Karpas-422 (cell line): ENCODE data around the gene SACS. TPM values are rescaled to one million over a fixed set of nuclear protein-coding genes. Genes with fewer than 3 reads are reported as not detected.

Experiments used
- DNase-seq: peaks from one replicate; pipeline ENCODE4 v3.0.0-alpha.2; 2015
- H2AFZ ChIP-seq: fragments of 200-600 bp; sonication (generic); 2 replicates; pipeline ENCODE4 v1.6.1; 2014; ENCODE audit warnings: antibody characterized with exemption, low read length, mixed read lengths
- H3K27ac ChIP-seq: fragments of 200-600 bp; sonication (generic); 2 replicates; pipeline ENCODE4 v1.5.1; 2014; ENCODE audit warnings: mild to moderate bottlenecking, low read length, moderate library complexity
- H3K27me3 ChIP-seq: fragments of 200-600 bp; sonication (generic); 2 replicates; pipeline ENCODE4 v1.6.1; 2014; ENCODE audit warnings: low read length, mixed read lengths
- H3K36me3 ChIP-seq: fragments of 200-600 bp; sonication (generic); 2 replicates; pipeline ENCODE4 v1.6.1; 2014; ENCODE audit warnings: low read length, mixed read lengths; ENCODE audit not compliant: insufficient read depth
- H3K4me1 ChIP-seq: fragments of 200-600 bp; sonication (generic); 2 replicates; pipeline ENCODE4 v1.6.1; 2014; ENCODE audit warnings: mild to moderate bottlenecking, low read length, mixed read lengths
- H3K4me2 ChIP-seq: fragments of 200-600 bp; sonication (generic); 2 replicates; pipeline ENCODE4 v1.6.1; 2014; ENCODE audit warnings: low read length, low read depth, mild to moderate bottlenecking; ENCODE audit not compliant: poor library complexity, severe bottlenecking
- H3K4me3 ChIP-seq: fragments of 200-600 bp; sonication (generic); 2 replicates; pipeline ENCODE4 v1.5.1; 2014; ENCODE audit warnings: mild to moderate bottlenecking, antibody characterized with exemption, low read length, mixed read lengths
- H3K79me2 ChIP-seq: fragments of 200-600 bp; sonication (generic); 2 replicates; pipeline ENCODE4 v1.6.1; 2014; ENCODE audit warnings: mild to moderate bottlenecking, low read length, mixed read lengths
- H3K9ac ChIP-seq: fragments of 200-600 bp; sonication (generic); 2 replicates; pipeline ENCODE4 v1.6.0; 2014; ENCODE audit warnings: low read length
- H3K9me2 ChIP-seq: fragments of 200-600 bp; sonication (generic), shearing (Covaris generic); replicated peaks from 2 replicates; pipeline ENCODE4 v1.6.0; 2014; ENCODE audit warnings: mild to moderate bottlenecking, low read length, moderate library complexity; ENCODE audit not compliant: insufficient read depth
- H3K9me3 ChIP-seq: fragments of 300-700, 200-600 bp; sonication (generic); 2 replicates; pipeline ENCODE4 v1.6.1; 2014; ENCODE audit warnings: low read length, mixed read lengths
- H4K20me1 ChIP-seq: fragments of 200-600 bp; sonication (generic); 2 replicates; pipeline ENCODE4 v1.6.1; 2014; ENCODE audit warnings: mild to moderate bottlenecking, antibody characterized with exemption, low read length, low read depth; ENCODE audit not compliant: insufficient read depth
- total RNA-seq: library from RNA; depleted of rRNA; stranded (reverse); fragments of >200 nt; shearing (Covaris generic); gene quantifications from 2 replicates; pipeline ENCODE4 v1.2.3, GENCODE V29; 2014; ENCODE audit warnings: low replicate concordance; rRNA removed

The SACS gene
- total RNA-seq, result 32.7 and 37.5 TPM in 2 replicates

- Histone ChIP-seq H3K79me2 (no peaks in the 10 kb centered on the region), H3K4me1 (peaks cover 40% of the 10 kb centered on the region), H3K9ac (no peak within 1 kb of the TSS), H2AFZ (no peak within 1 kb of the TSS), H3K9me3 (no peaks in the 10 kb centered on the region), H3K4me3 (no peak within 1 kb of the TSS), H3K27ac (no peak within 1 kb of the TSS), H3K9me2 (no peaks in the 10 kb centered on the region), H3K4me2 (no peak within 1 kb of the TSS), H3K36me3 (no peaks in the 10 kb centered on the region), H4K20me1 (no peaks in the 10 kb centered on the region), H3K27me3 (peaks cover 3% of the 10 kb centered on the region; the same call in 1 of the 2 replicates)
- DNase-seq, result no peak
Observed at GRCh38 chr13:23433171-23434153, at the start of gene SACS. SACS (minus strand) TSS chr13:23433702; CDS start chr13:23411239, 22,463 bp downstream.

GRCh38 chr13:23480324-23480723 lies 46.8 kb upstream of the SACS start:
- Histone ChIP-seq H2AFZ (no peak overlapping the region), H3K36me3 (no peaks in the 10 kb centered on the region; the same call in 1 of the 2 replicates), H3K9ac (no peak overlapping the region), H3K79me2 (no peaks in the 10 kb centered on the region), H3K4me1 (no peaks in the 10 kb centered on the region), H3K27me3 (peaks cover 3% of the 10 kb centered on the region; the same call in 1 of the 2 replicates), H3K4me3 (no peak overlapping the region), H3K27ac (no peak overlapping the region), H3K9me2 (no peaks in the 10 kb centered on the region), H3K4me2 (no peak overlapping the region), H4K20me1 (no peaks in the 10 kb centered on the region), H3K9me3 (peaks cover 3% of the 10 kb centered on the region; the same call in 1 of the 2 replicates)
- DNase-seq, result no peak

GRCh38 chr13:23477101-23477500 lies 43.6 kb upstream of the SACS start:
- DNase-seq, result no peak
- peaks cover 3% of the 10 kb centered on the region; the same call in 1 of the 2 replicates for H3K27me3 ChIP-seq
- no peaks in the 10 kb centered on the region for H3K79me2 ChIP-seq
- no peak overlapping the region for H3K27ac ChIP-seq
- H3K4me3 ChIP-seq, result no peak overlapping the region
- H3K9me3 ChIP-seq, result peaks cover 3% of the 10 kb centered on the region; the same call in 1 of the 2 replicates
- no peak overlapping the region for H3K4me2 ChIP-seq
- H3K9ac ChIP-seq, result no peak overlapping the region
- no peak overlapping the region for H2AFZ ChIP-seq
- H3K4me1 ChIP-seq, result no peaks in the 10 kb centered on the region
- H4K20me1 ChIP-seq, result no peaks in the 10 kb centered on the region
- H3K36me3 ChIP-seq, result no peaks in the 10 kb centered on the region; the same call in 1 of the 2 replicates
- no peaks in the 10 kb centered on the region for H3K9me2 ChIP-seq

GRCh38 chr13:23473221-23473620 lies 39.7 kb upstream of the SACS start:
- H4K20me1 ChIP-seq, result no peaks in the 10 kb centered on the region
- no peak overlapping the region for H3K4me2 ChIP-seq
- DNase-seq, result no peak
- no peaks in the 10 kb centered on the region for H3K79me2 ChIP-seq
- no peaks in the 10 kb centered on the region for H3K9me3 ChIP-seq
- no peak overlapping the region for H2AFZ ChIP-seq
- H3K9me2 ChIP-seq, result no peaks in the 10 kb centered on the region
- H3K27me3 ChIP-seq, result no peaks in the 10 kb centered on the region
- H3K4me3 ChIP-seq, result no peak overlapping the region
- H3K4me1 ChIP-seq, result peaks cover 33% of the 10 kb centered on the region
- H3K9ac ChIP-seq, result no peak overlapping the region
- no peak overlapping the region for H3K27ac ChIP-seq
- no peaks in the 10 kb centered on the region for H3K36me3 ChIP-seq

GRCh38 chr13:23472189-23472588 lies 38.7 kb upstream of the SACS start:
- H3K4me1 ChIP-seq, result peaks cover 36% of the 10 kb centered on the region
- no peaks in the 10 kb centered on the region for H4K20me1 ChIP-seq
- H3K4me2 ChIP-seq, result no peak overlapping the region
- no peaks in the 10 kb centered on the region for H3K9me2 ChIP-seq
- no peaks in the 10 kb centered on the region for H3K27me3 ChIP-seq
- no peak overlapping the region for H3K9ac ChIP-seq
- H3K4me3 ChIP-seq, result no peak overlapping the region
- H3K36me3 ChIP-seq, result no peaks in the 10 kb centered on the region
- no peaks in the 10 kb centered on the region for H3K79me2 ChIP-seq
- no peak for DNase-seq
- no peak overlapping the region for H2AFZ ChIP-seq
- H3K9me3 ChIP-seq, result no peaks in the 10 kb centered on the region
- H3K27ac ChIP-seq, result no peak overlapping the region

- Histone ChIP-seq H3K4me2 (peak overlapping the region; percentile 57), H2AFZ (peak overlapping the region; percentile 6; the same call in 1 of the 2 replicates), H3K79me2 (no peaks in the 10 kb centered on the region), H3K9me3 (no peaks in the 10 kb centered on the region), H3K27ac (peak overlapping the region; percentile 83), H3K27me3 (no peaks in the 10 kb centered on the region), H4K20me1 (no peaks in the 10 kb centered on the region), H3K9ac (peak overlapping the region; percentile 38), H3K9me2 (no peaks in the 10 kb centered on the region), H3K4me3 (0 out of 2 replicates have a peak overlapping the region, but pooled peaks have one; percentile 17), H3K36me3 (no peaks in the 10 kb centered on the region), H3K4me1 (peaks cover 47% of the 10 kb centered on the region)
- no peak for DNase-seq
Observed at GRCh38 chr13:23470790-23471614, 37.5 kb upstream of the SACS start.

GRCh38 chr13:23469951-23470421 lies 36.5 kb upstream of the SACS start:
- Histone ChIP-seq H3K4me2 (peak overlapping the region; percentile 57), H3K27me3 (no peaks in the 10 kb centered on the region), H3K4me1 (peaks cover 51% of the 10 kb centered on the region), H3K36me3 (no peaks in the 10 kb centered on the region), H3K9ac (peak overlapping the region; percentile 38), H3K4me3 (peak overlapping the region; percentile 37), H3K79me2 (no peaks in the 10 kb centered on the region), H2AFZ (no peak overlapping the region), H3K27ac (peak overlapping the region; percentile 83), H3K9me3 (no peaks in the 10 kb centered on the region), H3K9me2 (no peaks in the 10 kb centered on the region), H4K20me1 (no peaks in the 10 kb centered on the region)
- peak; percentile 86 for DNase-seq
